Right kidney (tissue), 1 donor: Measurements from ENCODE around the gene CDH7.

Source experiments
- DNase-seq: peaks from one replicate; pipeline ENCODE4 v3.0.0-alpha.2; 2016

Gene CDH7

DNA sequence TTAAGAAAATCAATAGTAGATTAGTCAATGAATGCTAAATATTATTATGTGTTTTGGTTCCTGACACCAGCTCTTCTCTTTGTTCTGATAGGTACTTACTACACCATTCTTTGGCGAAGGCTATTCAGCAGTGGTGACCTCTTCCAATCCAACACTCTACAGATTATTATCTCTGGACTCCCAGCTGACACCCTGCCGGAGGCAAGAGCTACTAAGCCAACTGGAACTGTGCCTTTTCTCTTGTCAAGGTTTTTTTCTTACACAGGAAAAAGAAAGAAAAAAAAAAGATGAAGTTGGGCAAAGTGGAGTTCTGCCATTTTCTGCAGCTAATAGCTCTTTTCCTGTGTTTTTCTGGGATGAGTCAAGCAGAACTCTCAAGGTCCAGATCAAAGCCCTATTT, 11.7 kb downstream of the CDH7 start:
- DNase-seq: no peak

DNA sequence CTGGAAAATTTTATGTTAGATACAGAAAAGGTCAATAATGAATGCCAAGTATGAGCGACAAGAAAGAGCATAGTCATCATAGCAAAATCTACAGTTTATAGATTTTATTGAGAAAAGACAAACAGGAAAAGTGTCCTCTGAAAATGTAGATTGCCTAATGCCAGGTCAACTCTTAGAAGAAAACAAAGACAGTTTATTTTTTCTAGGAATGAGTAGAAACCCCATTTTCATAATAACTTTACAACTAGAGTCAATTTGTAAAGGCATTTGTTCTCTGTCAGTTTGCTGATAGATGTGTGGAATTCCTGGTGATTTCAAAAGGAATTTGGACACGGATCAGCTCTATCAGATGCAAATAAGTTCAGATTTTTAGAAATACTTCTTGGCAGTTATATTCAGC, 16.6 kb downstream of the CDH7 start:
- no peak for DNase-seq

DNA sequence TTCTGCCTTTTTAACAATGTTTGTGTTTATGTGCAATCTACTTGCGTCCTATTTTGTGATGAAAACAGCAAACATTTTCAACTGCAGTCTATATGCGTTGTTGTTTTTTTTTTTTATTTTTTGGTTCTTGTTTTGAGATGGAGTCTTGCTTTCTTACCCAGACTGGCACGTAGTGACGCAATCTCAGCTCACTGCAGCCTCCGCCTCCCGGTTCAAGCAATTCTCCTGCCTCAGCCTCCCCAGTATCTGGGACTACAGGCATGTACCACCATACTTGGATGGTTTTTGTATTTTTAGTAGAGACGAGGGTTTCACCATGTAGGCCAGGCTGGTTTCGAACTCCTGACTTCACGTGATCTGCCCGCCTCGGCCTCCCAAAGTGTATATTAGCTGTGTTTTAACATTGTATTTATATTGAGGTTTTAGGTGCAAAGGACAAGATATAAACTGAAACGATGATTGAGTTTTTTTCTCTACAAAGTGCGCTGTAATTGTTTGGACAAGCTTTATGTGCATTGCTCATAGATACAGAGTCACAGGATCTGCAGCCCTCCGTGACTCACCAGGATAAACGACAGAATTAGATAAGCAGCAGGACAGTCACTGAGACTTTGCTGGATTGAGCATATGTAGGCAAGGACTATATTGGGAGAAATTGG, 17.4 kb downstream of the CDH7 start:
- DNase-seq: no peak

DNA sequence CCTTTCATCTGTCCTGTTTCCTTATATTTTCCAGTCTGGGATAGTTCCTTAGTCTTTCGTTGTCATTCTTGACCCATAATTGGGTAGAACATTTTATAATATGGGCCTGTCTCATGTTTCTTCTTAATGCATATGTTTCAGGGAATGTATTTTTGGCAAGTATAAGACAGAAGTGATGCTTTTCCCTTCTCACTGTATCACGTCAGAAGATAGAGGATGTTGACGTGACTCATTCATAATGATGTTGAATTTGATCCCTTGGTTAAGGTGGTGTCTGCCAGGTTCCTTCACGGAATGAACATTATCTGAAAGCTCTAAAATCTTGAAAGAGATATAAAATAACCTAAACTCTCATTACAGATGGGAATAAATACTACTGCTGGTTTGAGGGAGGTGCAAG, 18.8 kb downstream of the CDH7 start:
- DNase-seq: no peak

DNA sequence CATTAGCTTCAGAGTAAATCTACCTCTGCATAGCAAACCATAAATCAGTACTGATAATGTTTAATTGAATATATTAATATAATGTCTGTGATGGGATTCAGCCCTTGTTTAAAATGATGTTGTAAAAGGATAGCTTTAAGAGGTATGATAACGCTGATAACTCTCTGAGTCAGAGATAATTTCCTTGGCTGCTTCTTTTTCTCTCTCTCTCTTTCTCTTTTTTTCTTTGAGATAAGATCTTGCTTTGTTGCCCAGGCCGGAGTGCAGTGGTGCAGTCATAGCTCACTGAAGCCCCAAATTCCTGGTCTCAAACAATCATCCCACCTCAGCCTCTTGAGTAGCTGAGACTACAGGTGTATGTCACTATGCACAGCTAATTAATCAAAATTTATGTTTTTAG, 35.7 kb downstream of the CDH7 start:
- no peak for DNase-seq

DNA sequence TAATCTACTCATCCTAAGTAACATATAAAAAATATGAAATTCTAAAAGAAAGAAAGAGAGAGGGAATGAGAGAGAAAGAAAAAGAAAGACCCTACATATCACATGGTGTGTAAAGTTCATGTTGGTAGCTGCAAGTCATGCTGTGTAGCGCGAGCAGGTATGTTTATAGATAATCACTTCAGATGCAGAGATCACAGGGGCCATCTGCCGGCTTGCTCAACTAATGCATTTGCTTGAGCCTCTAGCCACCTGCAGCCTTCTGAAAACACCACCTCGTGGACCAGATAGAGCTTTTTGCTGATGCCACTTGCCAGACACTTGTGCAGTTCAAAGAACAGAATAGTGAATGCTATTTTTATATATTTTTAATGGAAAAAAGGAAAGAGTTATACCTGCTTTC, 37.6 kb downstream of the CDH7 start:
- no peak for DNase-seq

DNA sequence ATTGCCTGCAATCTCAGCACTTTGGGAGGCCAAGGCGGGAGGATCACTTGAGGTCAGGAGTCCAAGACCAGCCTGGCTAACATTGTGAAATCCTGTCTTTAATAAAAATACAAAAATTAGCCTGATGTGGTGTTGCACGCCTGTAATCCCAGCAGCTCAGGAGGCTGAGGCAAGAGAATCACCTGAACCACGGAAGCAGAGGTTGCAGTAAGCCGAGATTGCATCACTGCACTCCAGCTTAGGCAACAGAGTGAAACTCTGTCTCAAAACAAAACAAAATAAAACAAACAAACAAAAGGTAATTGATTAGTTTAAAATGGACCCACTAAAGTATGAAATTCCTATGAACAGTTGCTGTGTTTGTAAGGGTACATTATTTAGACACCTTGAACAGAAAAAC, 39.8 kb downstream of the CDH7 start:
- no peak for DNase-seq

DNA sequence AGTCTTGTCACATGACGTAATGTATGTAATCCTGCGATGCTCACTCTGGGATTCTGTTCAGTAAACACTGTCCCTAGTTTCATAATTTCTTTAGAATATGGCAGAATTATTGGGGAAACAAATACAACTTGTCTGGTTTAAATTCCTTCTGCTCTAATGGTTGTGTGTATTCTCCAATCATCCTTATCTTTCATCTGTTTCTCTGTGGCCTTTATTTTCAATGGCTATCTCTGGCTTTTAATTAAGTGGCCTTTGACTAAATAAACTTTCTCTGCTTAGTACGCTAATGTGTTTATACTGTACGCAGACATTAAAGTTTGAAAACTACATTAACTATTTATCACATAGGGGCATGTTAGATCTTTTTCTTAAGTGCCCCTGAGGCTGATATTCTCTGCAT, 40.9 kb downstream of the CDH7 start:
- no peak for DNase-seq

DNA sequence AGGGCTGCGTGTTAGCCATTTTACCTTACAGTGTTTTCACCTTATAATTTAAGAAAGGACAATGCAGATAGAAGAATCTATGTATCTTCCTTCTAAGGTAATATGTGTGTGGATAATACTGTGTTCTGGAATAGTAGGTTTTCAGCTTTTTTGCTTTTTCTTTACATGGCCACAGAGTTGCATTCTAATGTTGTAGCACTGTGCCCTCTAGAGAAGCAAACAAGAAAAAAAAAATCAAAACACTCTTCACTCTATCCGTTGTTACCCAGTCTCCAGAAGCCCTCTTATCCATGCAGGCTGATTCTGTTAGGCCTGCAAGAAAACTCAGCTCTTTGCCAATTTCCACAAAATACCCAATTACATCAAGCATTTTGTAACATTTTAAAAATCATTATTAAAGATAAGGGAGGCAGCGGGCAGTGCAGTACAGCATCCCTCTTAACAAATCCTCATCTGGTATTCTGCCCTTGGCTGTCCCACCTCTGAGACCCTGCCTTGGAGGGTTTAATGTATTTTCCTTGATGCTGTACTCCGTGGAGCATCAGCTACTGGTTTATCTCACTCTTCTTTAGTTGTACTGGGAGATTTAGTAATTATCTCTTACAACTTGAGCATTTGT, 41.8 kb downstream of the CDH7 start:
- DNase-seq: no peak

DNA sequence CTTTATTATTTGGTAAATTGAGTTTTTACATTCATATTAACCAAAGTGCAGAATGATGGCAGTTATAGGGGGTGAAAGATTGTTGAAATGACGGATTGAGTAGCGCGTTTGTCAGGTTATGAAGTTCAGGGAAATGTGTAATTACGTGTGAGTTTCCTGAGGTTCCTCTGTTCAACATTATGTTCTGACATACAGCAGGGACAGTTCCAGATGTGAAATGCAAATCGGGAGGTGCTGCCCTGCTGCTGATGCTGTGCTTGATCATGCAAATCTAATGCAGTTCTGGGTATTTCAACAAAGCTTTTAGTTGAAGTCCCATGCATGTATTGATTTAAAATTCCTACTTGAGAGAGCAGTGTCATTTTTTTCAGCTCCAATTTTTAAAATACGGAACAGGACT, 57.9 kb downstream of the CDH7 start:
- DNase-seq: no peak

DNA sequence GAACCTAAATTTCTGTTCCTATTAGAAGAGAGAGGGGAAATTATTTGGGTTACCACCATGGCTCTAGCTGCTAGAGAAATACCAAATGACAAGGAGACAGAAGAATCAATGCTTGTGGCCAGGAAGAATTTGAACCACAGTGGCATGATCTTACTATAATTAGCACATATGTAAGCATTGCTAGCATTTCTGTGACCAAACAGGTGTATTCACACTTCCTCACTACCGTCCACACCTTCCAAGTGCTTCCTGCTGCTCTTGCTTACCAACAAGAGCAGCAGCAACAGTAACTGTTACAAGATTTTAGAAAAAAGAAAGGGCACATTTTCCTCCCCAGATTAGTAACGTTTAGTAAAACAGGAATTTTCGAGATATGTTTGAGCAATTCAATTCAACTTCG, 60.5 kb downstream of the CDH7 start:
- no peak for DNase-seq

DNA sequence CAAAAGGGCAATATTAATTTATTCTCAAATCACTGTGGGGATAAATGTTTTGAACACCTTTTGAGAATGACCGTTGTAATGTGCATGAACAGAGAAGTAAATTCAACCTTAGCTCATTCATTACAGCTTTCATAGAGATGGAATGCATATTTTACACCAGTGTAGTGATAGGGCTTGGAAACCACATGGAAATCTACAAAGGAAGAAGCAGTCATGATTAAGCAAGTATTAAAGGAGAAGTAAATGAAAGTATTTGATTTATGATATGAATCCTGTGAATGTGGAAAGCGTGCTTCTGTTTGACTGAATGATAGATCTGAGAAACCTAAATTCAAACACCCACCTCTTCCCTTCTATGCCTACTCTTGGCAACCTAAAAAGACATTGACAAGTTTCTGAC, 64.7 kb downstream of the CDH7 start:
- no peak for DNase-seq

DNA sequence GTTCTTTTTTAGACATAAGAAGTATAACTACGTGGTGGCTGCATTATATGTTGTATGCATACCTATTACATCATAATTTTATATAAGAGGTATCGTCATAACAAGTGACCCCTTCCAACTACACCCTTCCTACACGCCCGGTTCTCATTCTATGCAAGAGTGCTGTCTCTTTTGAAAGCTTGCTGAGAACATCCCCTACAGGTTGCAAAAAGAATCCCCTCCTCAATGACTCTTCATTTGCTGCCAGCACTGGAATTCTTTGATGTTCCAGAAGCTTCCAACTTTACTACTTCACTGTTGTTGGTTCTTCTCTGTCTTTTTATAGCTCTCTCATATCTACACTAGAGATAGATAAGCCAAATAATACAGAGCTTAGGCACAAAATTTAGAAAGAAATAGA, 66.4 kb downstream of the CDH7 start:
- DNase-seq: no peak

DNA sequence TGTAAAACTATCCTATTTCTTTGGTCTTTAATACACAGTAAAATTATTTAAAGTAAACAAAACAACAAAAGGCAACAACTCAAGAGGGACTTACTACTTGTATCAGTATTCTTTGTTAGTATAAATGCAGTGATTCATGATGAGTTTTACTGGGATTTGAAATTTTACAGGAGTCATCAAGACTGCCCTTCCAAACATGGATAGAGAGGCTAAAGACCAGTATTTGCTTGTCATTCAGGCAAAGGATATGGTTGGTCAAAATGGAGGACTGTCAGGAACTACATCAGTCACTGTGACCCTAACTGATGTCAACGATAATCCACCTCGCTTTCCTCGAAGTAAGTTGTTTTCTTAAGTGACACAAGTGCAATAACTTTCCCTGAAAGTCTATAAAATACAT, 71.1 kb downstream of the CDH7 start:
- DNase-seq: no peak

DNA sequence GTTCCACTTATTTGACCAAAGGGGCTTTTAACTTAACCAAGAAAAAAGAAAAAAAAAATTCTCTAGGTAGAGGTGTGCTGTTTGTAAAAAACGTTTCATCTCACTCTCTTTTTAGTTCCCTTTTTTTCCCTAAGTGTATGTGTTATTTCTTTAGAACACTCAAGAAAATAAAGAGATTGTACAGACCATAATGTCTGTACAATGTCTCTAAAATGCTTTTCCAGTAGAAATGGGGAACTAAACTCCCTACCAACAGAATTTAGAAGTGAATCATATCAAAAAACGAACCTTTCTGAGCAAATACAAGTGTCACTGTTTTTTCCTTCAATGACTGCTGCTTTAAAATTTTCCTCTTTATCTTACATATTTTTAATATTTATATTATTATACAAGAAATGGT, 72.0 kb downstream of the CDH7 start:
- no peak for DNase-seq

DNA sequence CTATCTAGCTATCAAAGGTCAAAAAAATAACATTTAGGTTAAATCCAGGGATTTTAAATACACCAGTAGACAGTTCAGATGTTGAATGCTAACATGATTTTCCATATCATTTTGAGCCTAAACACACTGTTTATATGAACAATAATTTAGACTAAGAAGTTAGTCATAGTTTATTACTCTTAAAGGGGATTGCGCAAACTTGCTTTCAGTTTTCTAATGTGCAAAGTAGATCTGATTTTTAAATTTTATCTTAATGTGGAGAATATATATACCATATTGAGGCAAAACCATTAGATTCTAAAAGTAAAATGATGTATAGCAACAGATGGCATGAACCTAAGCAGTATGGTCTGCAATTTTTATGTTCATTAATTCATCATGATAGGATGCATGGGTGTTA, 76.6 kb downstream of the CDH7 start:
- no peak for DNase-seq

DNA sequence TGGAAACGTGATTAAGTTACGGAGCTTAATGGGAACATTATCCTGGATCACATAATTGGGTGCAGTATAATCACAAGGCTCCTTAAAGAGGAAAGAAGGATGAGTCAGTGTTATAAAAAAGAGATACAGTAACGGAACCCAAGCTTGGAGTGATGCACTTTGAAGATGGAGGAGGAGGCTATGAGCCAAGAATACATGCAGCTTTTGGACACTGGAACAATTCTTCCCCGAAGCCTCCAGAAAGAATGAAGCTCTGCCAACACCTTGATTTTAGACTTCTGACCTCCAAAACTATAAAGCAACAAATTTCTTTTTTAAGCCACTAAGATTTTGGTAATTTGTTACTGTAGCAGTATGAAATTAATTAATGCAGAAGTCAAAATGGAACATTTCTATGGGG, 85.1 kb downstream of the CDH7 start:
- no peak for DNase-seq

DNA sequence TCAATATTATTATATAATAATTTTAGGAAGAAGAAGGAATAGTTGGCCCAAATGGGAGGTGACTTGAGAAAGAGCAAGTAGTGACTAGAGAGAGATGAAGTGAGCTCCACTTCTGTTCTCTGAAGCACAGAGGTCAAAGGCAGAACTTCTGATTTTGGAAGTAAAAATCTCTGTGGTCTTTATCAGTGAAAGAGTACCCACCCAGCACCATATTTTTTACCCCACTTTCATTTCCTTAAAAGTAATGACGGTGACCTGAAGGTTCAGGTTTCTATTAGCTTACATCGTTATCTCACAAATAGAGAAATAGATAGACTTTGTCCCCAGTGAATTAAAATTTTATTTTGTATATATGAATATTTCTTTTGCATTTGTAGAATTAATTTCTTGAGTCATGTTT, 95.3 kb downstream of the CDH7 start:
- no peak for DNase-seq

DNA sequence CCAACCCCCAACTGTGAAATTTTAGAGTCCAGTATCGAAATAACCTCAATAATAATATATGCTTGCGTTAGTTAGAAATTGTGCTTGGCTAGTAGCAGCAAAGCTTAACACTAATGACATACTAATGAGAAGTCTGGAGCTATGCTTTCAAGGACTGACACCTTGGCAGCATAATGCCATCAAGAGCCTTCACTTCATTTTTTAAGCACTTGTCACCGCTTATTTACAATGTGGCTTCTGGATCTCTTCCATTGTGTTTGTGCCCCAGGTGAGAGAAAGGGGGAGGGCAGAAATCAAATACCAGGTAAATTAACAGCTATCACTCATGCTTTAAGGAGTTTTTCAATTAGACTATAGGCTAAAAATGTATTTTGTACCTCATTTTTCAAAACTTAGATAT, 101.5 kb downstream of the CDH7 start:
- no peak for DNase-seq

DNA sequence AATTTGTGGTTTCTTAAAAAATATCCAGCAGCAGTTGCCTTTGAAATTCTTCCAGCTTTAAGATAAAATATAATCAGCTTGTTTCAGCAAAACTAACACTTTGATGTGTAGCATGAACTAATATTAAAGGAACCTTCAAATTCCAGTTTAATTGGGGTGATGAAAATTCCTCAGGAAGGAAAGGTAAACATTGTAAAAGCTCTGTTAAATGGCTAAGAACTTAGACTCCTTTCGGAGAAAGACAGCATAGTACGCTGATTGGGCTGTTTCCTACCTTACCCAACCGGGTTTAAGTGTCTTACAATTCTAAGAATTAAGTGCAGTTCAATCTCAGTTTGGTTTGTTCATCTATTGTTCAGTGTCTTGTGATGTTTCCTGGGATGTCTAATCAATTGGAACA, 108.3 kb downstream of the CDH7 start:
- DNase-seq: no peak

DNA sequence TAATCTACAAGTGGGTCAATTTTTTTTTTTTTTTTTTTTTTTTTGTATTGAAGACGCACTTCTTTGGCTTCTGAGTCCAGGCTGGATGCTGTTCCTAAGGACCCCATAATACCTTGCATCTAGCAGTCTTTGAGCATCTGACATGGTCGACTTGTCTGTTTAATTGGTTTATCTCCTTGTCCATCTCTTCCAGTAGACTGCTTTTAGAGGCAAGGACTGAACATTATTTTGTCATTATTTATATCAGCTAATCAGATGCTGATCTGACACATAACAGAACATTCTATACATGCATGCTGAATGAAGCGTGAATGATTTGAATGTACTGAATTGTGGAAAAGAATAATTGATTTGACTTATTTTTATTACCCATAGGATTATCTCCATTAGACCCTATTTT, 118.7 kb downstream of the CDH7 start:
- DNase-seq: no peak

DNA sequence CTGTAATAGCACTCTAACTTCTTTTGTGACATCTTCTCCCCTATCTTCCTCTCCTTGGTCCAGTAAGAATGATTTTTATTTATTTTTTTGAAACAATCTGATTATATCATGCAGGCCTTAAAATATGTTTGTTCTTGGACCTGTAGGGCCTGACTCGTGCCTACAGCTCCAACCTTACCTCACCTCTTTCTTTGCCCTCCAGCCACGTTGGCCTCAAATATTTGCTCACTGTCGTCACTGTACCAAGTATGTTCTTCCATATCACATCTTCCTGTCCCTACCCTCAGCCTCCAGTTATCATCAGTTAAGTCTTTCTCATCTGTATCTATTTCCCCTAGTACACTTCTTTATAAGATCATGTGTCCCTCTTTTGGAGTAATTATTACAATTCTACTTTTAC, 125.5 kb downstream of the CDH7 start:
- no peak for DNase-seq

DNA sequence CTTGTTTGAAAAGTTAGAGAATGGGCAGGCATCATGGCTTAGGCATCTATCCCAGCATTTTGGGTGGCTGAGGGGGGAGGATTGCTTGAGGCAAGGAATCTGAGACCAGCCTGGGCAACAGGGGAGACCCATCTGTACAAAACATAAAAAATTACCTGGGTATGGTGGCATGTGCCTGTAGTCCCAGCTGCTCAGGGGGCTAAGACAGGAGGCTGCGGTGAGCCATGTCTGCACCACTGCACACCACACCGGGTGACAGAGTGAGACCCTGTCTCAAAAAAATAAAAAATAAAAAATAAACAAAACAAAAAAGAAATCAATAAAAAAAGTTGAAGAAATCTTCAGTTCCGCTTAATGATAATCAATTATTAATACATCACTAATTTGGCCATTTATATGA, 146.5 kb downstream of the CDH7 start:
- DNase-seq: no peak

DNA sequence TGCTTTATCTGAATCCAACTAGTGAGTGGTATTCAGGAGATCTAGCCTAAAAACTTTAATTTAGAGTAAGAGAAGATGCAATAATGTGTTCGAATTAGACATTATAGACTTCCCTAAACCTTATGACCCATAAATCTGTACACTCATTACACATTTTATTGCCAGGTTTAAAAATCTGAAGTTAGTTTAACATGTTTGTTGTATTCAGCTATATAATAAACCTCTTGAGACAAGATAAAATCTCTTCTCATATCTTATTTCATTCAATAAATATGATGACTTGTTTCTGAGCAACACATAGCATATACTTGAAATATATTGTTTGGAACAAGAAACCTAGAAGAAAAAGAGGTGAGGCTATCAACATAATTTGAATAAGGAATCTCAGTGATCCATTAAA, 150.7 kb downstream of the CDH7 start:
- DNase-seq: no peak

DNA sequence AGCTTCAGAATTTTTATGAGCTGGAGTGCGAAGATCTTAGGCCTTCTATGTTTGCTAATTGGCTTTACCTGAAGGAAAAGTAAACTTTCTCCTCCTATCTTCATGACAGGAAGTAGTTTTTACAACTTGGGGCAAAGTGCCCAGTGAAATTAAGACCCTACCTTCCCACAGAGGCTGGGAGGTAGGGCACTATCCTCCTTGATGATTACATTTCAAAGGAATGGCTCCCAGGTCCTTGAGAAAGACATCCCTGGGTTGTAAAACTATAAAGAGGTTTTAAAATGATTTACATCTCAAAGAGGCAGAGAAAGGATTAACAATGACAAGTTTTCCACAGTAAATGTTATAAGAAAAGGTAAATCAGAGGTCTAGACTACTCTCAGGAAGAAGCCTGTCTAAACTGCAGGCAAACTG, 155.8 kb downstream of the CDH7 start:
- no peak for DNase-seq
